Adrenal gland (tissue), 5 donors: ENCODE data around the gene PCNX2.

Experiments used
- CTCF ChIP-seq, 6 experiments: fragments of 450-650 bp in 4 of 6; fragments of 200-600 bp in 2 of 6; sonication (generic) in 1 of 6; IDR thresholded peaks; 1 replicate in 5 of 6; 2 replicates in 1 of 6; pipeline versions ENCODE4 v1.5.1 to v1.8.0; 2016 to 2021; ENCODE audit warnings: antibody characterized with exemption in 6 of 6, mild to moderate bottlenecking in 2 of 6, moderate library complexity in 1 of 6
- POLR2A ChIP-seq, 2 donors: fragments of 450-650 bp; IDR thresholded peaks; one replicate each; pipeline ENCODE4 v1.6.1; 2017; ENCODE audit warnings: antibody characterized with exemption in 2 of 2, mild to moderate bottlenecking in 2 of 2, moderate library complexity in 1 of 2
- donor health status: DM: no; HTN: no; CAD: no.

GRCh38 chr1:233114860-233115259, 180.7 kb downstream of the PCNX2 start:
- no peak for TF ChIP-seq CTCF (IDR thresholded peaks at IDR 0.05)
- no peak for TF ChIP-seq POLR2A (IDR thresholded peaks at IDR 0.05)
